Progenitor cell of endocrine pancreas (in vitro differentiated cells): Measurements from ENCODE around the gene CHD1L. TPM values are rescaled to one million over a fixed set of nuclear protein-coding genes. Genes with fewer than 3 reads are reported as not detected.
A peak's percentile ranks its signal among the peaks of the same experiment; 100 is the strongest.
"Not testable (repeated sequence)": the region's sequence is repeated elsewhere in the genome, so short reads cannot be mapped to it uniquely, and the experiment has no call there.

Experiments used
- DNase-seq: peaks from one replicate; pipeline ENCODE4 v3.0.0; 2021; ENCODE audit warnings: low spot score; ENCODE audit not compliant: unreplicated experiment
- H3K27ac Mint-ChIP-seq: 2 replicates; pipeline ENCODE4 v1.8.0; 2021; ENCODE audit warnings: mild to moderate bottlenecking, moderate library complexity, mixed read lengths
- H3K27me3 Mint-ChIP-seq: 2 replicates; pipeline ENCODE4 v1.8.0; 2021; ENCODE audit warnings: mixed read lengths
- H3K36me3 Mint-ChIP-seq: 2 replicates; pipeline ENCODE4 v1.8.0; 2022; ENCODE audit warnings: mixed read lengths; ENCODE audit not compliant: insufficient read depth
- H3K4me1 Mint-ChIP-seq: 2 replicates; pipeline ENCODE4 v1.8.0; 2021; ENCODE audit warnings: low read depth, mixed read lengths
- H3K4me3 Mint-ChIP-seq: 2 replicates; pipeline ENCODE4 v1.8.0; 2021; ENCODE audit warnings: low read depth, mild to moderate bottlenecking, moderate library complexity, mixed read lengths
- H3K9me3 Mint-ChIP-seq: 2 replicates; pipeline ENCODE4 v1.8.0; 2021; ENCODE audit warnings: low read depth, mixed read lengths
- CTCF ChIP-seq: fragments of 200-600 bp; sonication (generic); IDR thresholded peaks from one replicate; pipeline ENCODE4 v1.5.0; 2021; ENCODE audit warnings: antibody characterized with exemption, mild to moderate bottlenecking; ENCODE audit not compliant: unreplicated experiment
- long read RNA-seq: library from polyadenylated mRNA; unstranded; transcript quantifications from one replicate; pipeline ENCODE4 v2.0.0, GENCODE V29; 2020
- total RNA-seq: library from RNA; stranded (reverse); gene quantifications from 2 replicates; pipeline ENCODE4 v1.2.1, GENCODE V29; 2021

CHD1L gene
- total RNA-seq = 79.6 and 80.3 TPM in 2 replicates
- long read RNA-seq, transcript CHD1L-202 (23 exons, 2,967 nt) = major isoform, 225 of 471 reads
- long read RNA-seq, transcript CHD1L-203 (17 exons, 2,358 nt) = minor isoform, 12 of 471 reads
- long read RNA-seq, transcript CHD1L-209 (6 exons, 662 nt) = minor isoform, 9 of 471 reads
- long read RNA-seq, partial matches to known transcripts = 132 of 471 reads
- long read RNA-seq, other reads (novel, unspliced or antisense) = 93 of 471 reads

GRCh38 chr1:147242449-147243227, at the start of gene CHD1L:
TSS of gene CHD1L (plus strand) at chr1:147242684. CDS start at chr1:147242704, 20 bp downstream.
- no peaks in the 10 kb centered on the region for H3K9me3 Mint-ChIP-seq
- peak within 1 kb of the TSS; percentile 87 for H3K4me3 Mint-ChIP-seq
- peaks cover 1% of the 10 kb centered on the region for H3K36me3 Mint-ChIP-seq
- peak within 1 kb of the TSS; percentile 82 for H3K27ac Mint-ChIP-seq
- H3K27me3 Mint-ChIP-seq = no peaks in the 10 kb centered on the region
- H3K4me1 Mint-ChIP-seq = peaks cover 67% of the 10 kb centered on the region
- peak; percentile 92 for DNase-seq
- TF ChIP-seq CTCF = peak; percentile 86

DNA sequence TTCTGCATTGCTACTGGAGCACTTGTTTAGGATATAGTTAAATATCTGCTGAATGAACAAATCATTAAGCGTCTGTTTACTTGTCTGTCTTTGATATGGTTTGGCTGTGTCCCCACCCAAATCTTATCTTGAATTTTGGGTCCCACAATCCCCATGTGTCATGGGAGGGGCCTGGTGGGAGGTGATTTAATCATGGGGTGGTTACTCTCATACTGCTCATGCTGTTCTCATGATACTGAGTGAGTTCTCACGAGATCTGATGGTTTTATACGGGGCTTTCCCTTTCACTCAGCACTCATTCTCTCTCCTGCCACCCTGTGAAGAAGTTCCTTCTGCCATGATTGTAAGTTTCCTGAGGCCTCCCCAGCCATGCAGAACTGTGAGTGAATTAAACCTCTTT, 45.2 kb upstream of the CHD1L start:
- peaks cover 18% of the 10 kb centered on the region for H3K36me3 Mint-ChIP-seq
- not testable (repeated sequence) for H3K4me1 Mint-ChIP-seq, H3K9me3 Mint-ChIP-seq, H3K4me3 Mint-ChIP-seq, H3K27me3 Mint-ChIP-seq, DNase-seq, H3K27ac Mint-ChIP-seq

DNA sequence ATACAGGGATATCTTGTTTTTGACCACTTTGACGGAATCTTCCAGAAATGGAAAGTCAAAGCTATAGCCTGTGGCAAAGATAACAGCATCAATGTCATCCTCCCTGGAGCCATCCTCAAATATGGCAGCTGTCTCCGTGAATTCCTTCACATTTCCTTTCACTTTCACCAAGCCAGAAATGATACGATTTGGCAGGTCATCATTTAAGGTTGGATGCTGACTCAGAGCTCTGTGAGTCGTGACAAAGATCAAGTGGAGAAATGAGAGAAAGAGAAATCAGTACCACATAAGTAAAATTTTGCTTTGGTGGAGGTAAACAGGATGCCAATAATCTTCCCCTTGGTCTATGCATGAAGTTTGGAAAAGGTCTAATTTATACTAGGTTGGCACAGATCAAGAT, 41.2 kb upstream of the CHD1L start:
- no peak overlapping the region for H3K4me3 Mint-ChIP-seq
- TF ChIP-seq CTCF = no peak
- no peaks in the 10 kb centered on the region for H3K27me3 Mint-ChIP-seq
- peaks cover 7% of the 10 kb centered on the region for H3K4me1 Mint-ChIP-seq
- H3K9me3 Mint-ChIP-seq = no peaks in the 10 kb centered on the region
- H3K27ac Mint-ChIP-seq = no peak overlapping the region
- H3K36me3 Mint-ChIP-seq = peaks cover 15% of the 10 kb centered on the region
- DNase-seq = no peak

DNA sequence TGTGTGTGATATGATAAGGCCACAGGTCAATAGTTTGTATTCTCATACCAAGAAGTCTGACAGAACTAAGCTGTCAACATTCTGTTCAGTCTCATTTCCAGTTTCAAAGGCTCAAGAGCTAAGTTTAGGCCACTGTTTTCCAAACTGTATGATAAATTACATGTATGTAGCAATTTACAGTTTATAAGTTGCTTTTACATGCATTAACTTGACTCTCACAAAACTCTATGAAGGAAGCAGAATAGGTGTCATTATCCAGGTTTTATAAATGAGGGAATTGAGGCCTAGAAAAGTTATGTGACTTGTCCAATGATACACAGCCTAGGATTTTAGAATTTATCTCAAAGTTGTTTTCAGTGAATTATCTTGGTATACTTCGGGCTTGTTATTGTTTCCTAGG, 40.7 kb upstream of the CHD1L start:
- H3K27ac Mint-ChIP-seq = no peak overlapping the region
- no peak overlapping the region for H3K4me3 Mint-ChIP-seq
- H3K36me3 Mint-ChIP-seq = peaks cover 15% of the 10 kb centered on the region
- H3K4me1 Mint-ChIP-seq = peaks cover 7% of the 10 kb centered on the region
- no peaks in the 10 kb centered on the region for H3K9me3 Mint-ChIP-seq
- TF ChIP-seq CTCF = no peak
- no peaks in the 10 kb centered on the region for H3K27me3 Mint-ChIP-seq
- no peak for DNase-seq

DNA sequence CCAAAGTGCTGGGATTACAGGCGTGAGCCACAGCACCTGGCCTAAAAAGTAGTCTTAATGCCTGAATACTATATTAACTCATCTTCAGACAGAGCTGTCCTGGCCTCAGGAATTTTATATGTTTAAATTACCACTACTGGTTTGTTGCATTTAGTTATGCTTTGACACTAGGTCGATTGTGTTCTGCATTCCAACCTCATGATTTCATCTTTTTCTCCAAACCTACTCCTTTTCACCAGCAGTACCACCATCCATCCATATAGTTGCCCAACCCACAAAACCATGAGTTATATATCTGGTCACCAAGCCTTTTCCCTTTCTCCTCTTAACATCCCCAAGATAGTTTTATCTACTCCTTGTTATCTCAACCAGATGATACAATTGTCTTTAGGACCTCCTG, 39.9 kb upstream of the CHD1L start:
- Mint-ChIP-seq H3K27ac (no peak overlapping the region), H3K36me3 (peaks cover 15% of the 10 kb centered on the region), H3K4me1 (no peaks in the 10 kb centered on the region), H3K27me3 (no peaks in the 10 kb centered on the region), H3K9me3 (no peaks in the 10 kb centered on the region), H3K4me3 (no peak overlapping the region)
- DNase-seq = no peak
- TF ChIP-seq CTCF = no peak

GRCh38 chr1:147204080-147204479, 38.4 kb upstream of the CHD1L start:
- TF ChIP-seq CTCF = no peak
- Mint-ChIP-seq H3K36me3 (peaks cover 15% of the 10 kb centered on the region), H3K27ac (no peak overlapping the region), H3K9me3 (no peaks in the 10 kb centered on the region), H3K4me1 (no peaks in the 10 kb centered on the region), H3K4me3 (no peak overlapping the region), H3K27me3 (no peaks in the 10 kb centered on the region)
- no peak for DNase-seq
